Adipocyte (in vitro differentiated cells): ENCODE results near the gene TYW1.
A peak's percentile ranks its signal among the peaks of the same experiment; 100 is the strongest.
"Not testable (repeated sequence)": the region's sequence is repeated elsewhere in the genome, so short reads cannot be mapped to it uniquely, and the experiment has no call there.

ENCODE experiments used
- DNase-seq: peaks from one replicate; pipeline ENCODE4 v3.0.0-alpha.2; 2015; ENCODE audit warnings: low read depth
- H3K27me3 ChIP-seq: replicated peaks from 2 replicates; pipeline ENCODE4 v1.7.0; 2013; ENCODE audit warnings: mild to moderate bottlenecking, low read length, moderate library complexity; ENCODE audit not compliant: control insufficient read depth, insufficient read depth
- H3K36me3 ChIP-seq: 2 replicates; pipeline ENCODE4 v1.7.0; 2013; ENCODE audit warnings: low read length, mild to moderate bottlenecking, moderate library complexity; ENCODE audit not compliant: control insufficient read depth, insufficient read depth, severe bottlenecking
- H3K4me1 ChIP-seq: 2 replicates; pipeline ENCODE4 v1.7.0; 2013; ENCODE audit warnings: mild to moderate bottlenecking, low read length, moderate library complexity; ENCODE audit not compliant: control insufficient read depth, insufficient read depth
- H3K4me3 ChIP-seq: 2 replicates; pipeline ENCODE4 v1.7.0; 2013; ENCODE audit warnings: mild to moderate bottlenecking, low read length, moderate library complexity
- H3K9ac ChIP-seq: 2 replicates; pipeline ENCODE4 v1.7.0; 2013; ENCODE audit warnings: mild to moderate bottlenecking, low read length, moderate library complexity
- H3K9me3 ChIP-seq: 2 replicates; pipeline ENCODE4 v1.7.0; 2013; ENCODE audit warnings: mild to moderate bottlenecking, low read length, moderate library complexity; ENCODE audit not compliant: control insufficient read depth

The TYW1 gene

GRCh38 chr7:67025459-67025858, 28.8 kb downstream of the TYW1 start:
- Histone ChIP-seq H3K9ac (peak overlapping the region; percentile 51), H3K36me3 (peaks cover 20% of the 10 kb centered on the region)
- not testable (repeated sequence) for H3K27me3 ChIP-seq, H3K4me1 ChIP-seq, H3K9me3 ChIP-seq, H3K4me3 ChIP-seq
- peak; percentile 49 for DNase-seq

- not testable (repeated sequence) for H3K9me3 ChIP-seq, H3K27me3 ChIP-seq, H3K9ac ChIP-seq, H3K4me1 ChIP-seq, H3K4me3 ChIP-seq, DNase-seq
- H3K36me3 ChIP-seq: peaks cover 11% of the 10 kb centered on the region
These were observed 35.1 kb downstream of the TYW1 start for GRCh38 chr7:67031685-67032084.

- Histone ChIP-seq H3K9ac (no peak overlapping the region), H3K4me1 (no peaks in the 10 kb centered on the region), H3K36me3 (peaks cover 11% of the 10 kb centered on the region), H3K4me3 (no peak overlapping the region), H3K27me3 (no peaks in the 10 kb centered on the region), H3K9me3 (no peaks in the 10 kb centered on the region)
- DNase-seq: no peak
These were observed 36.6 kb downstream of the TYW1 start for GRCh38 chr7:67033251-67033650.

DNA sequence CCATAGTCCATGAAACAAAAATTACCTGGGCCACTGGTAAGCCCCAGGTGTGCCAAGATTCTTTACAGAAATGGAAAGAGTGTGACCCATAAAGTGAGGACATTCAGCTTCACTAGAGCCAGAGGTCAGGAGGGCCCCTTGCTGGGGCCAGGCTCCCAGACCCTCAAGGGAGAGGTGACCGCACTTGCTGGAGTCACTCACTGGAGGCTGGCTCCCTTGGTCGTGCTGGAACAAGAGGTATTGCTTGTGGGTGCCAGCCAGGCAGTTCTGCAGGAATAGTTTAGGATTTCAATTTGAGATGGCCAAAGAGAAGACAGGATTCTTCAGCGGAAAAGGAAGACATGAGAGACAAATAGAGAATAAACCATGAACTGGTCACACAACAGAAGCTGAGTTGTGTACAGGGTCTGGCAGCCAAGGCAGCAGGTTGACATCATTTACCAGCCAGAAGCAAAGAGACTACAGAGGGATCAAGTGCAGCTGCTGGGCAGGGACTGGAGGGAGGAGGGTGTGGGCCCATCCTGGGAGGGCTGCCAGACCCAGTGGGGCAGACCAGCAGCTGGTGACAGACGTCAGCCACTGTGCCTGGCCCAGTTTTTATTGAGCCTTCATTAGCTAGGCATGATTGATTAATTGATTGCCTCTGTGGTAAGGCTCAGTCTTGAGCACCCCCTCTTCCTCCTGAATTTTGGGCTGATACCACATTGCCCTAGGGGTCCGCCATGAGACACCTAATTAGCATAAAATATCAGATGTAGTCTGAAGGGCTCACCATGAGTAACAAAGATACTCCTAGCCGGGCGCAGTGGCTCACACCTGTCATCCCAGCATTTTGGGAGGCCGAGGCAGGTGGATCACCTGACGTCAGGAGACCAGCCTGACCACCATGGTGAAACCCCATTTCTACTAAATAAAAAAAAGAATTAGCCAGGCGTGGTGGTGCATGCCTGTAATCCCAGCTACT, 40.1 kb downstream of the TYW1 start:
- H3K9ac ChIP-seq, H3K4me3 ChIP-seq, H3K4me1 ChIP-seq, DNase-seq, H3K9me3 ChIP-seq, H3K36me3 ChIP-seq, H3K27me3 ChIP-seq: not testable (repeated sequence)

- not testable (repeated sequence) for H3K9me3 ChIP-seq, H3K4me3 ChIP-seq, H3K4me1 ChIP-seq, H3K27me3 ChIP-seq, H3K9ac ChIP-seq, H3K36me3 ChIP-seq
- peak; percentile 14 for DNase-seq
These were observed 44.2 kb downstream of the TYW1 start for GRCh38 chr7:67040832-67041231.

DNA sequence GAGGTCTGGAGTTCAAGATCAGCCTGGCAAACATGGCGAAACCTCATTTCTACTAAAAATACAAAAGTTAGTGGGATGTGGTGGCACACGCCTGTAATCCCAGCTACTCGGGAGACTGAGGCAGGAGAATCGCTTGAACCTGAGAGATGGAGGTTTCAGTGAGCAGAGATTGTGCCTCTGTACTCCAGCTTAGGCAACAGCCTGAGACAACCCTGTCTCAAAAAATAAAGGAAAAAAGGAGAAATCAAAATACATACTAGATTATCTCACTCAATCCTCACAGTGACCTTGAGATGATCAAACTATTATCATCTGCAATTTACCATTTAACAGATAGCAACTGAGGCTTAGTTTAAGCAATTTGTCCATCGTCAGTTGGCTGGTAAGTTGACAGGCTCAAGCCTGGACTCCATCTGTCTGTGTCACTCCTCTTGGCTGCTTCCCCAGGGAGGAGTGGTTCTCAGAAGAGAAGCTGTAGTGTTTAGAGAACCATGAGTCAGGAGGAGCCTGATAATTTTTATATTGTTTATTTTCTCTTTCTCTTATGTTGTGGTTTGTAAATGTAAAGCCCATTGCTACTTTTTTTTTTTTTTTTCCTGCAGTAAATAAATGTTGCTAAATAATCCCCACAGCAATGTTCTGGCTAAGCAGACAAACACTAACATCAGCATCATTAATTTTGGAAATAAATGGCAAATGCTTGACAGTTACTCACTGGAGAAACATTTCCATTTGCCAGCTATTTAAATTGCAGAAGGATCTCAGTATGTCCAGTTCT, 46.3 kb downstream of the TYW1 start:
- not testable (repeated sequence) for H3K27me3 ChIP-seq, H3K36me3 ChIP-seq, H3K9ac ChIP-seq, H3K4me1 ChIP-seq, H3K4me3 ChIP-seq, H3K9me3 ChIP-seq
- peak; percentile 85 for DNase-seq

GRCh38 chr7:67043559-67043930, 46.9 kb downstream of the TYW1 start:
- H3K36me3 ChIP-seq, H3K9me3 ChIP-seq, H3K27me3 ChIP-seq, H3K4me1 ChIP-seq, H3K4me3 ChIP-seq, H3K9ac ChIP-seq, DNase-seq: not testable (repeated sequence)

- no peaks in the 10 kb centered on the region for H3K36me3 ChIP-seq
- peaks cover 9% of the 10 kb centered on the region for H3K4me1 ChIP-seq
- no peak overlapping the region for H3K9ac ChIP-seq
- no peak overlapping the region for H3K4me3 ChIP-seq
- H3K9me3 ChIP-seq: no peaks in the 10 kb centered on the region
- no peak for DNase-seq
- H3K27me3 ChIP-seq: no peaks in the 10 kb centered on the region
These were observed 48.9 kb downstream of the TYW1 start for GRCh38 chr7:67045496-67045995.

DNA sequence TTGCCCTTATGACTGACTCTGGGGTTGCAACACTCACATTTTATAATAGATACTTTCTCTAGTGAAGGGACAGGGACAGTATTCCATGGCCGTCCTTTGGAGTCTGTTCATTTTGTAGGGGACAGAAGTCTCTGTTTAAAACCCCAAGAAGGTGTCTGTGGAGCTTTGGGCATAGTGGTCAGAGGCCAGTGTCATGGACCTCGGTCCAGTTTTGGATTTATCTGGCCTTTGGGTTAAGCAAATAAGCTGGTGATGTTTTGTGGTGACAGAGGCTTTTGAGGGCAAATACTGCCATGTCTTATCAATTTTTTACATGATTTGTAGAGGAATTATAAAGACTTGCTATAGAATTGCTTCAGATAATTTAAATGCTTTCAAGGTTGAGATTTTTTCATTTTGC, 50.2 kb downstream of the TYW1 start:
- H3K4me1 ChIP-seq, DNase-seq, H3K9me3 ChIP-seq, H3K36me3 ChIP-seq, H3K4me3 ChIP-seq, H3K27me3 ChIP-seq, H3K9ac ChIP-seq: not testable (repeated sequence)

GRCh38 chr7:67049908-67050307, 53.3 kb downstream of the TYW1 start:
- DNase-seq, H3K9ac ChIP-seq, H3K4me1 ChIP-seq, H3K9me3 ChIP-seq, H3K27me3 ChIP-seq, H3K4me3 ChIP-seq: not testable (repeated sequence)
- peaks cover 11% of the 10 kb centered on the region for H3K36me3 ChIP-seq

DNA sequence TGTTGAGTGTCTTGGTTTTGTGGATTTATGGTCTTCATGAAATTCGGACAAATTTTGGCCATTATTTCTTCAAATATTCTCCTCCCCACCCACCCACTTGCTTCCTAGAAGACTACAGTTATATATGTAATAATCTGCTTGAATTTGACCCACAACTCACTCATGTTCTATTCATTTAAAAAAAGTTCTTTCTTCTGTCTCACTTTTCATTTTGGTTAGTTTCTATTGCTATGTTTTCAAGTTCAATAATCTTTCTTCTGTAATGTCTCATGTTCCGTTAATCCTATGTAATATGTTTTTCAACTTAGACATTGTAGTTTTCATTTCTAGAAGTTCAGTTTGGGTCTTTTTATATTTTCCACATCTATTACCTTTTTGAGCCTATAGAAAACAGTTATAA, 55.5 kb downstream of the TYW1 start:
- DNase-seq, H3K9me3 ChIP-seq, H3K4me1 ChIP-seq, H3K27me3 ChIP-seq, H3K9ac ChIP-seq, H3K4me3 ChIP-seq: not testable (repeated sequence)
- peaks cover 15% of the 10 kb centered on the region for H3K36me3 ChIP-seq
